HCT116 (cell line): ENCODE results near the gene CDNF. TPM values are rescaled to one million over a fixed set of nuclear protein-coding genes. Genes with fewer than 3 reads are reported as not detected.
A peak's percentile ranks its signal among the peaks of the same experiment; 100 is the strongest.

Experiments used
- ATAC-seq: fragments of 200-7000 bp; cut with Tn5 transposase; 2 replicates; pipeline ENCODE4 v1.9.1; 2020; ENCODE audit warnings: mild to moderate bottlenecking, moderate library complexity
- BruUV-seq: library from RNA; stranded (reverse); fragments of 400-500 nt; replicated peaks from 2 replicates; lab custom pipeline; 2021; lab: Mats Ljungman, UMichigan
- CTCF ChIA-PET: fragments of 300-600 bp; sonication (Branson Sonifier 250); formaldehyde crosslinking; loops from one replicate; lab custom pipeline; 2021; ENCODE audit warnings: antibody characterized with exemption; lab: Charles Lee
- POLR2A ChIA-PET: fragments of 300-600, 350-600 bp; sonication (Branson Sonifier 250); formaldehyde crosslinking; loops from one replicate; lab custom pipeline; 2021; ENCODE audit warnings: antibody characterized with exemption; lab: Charles Lee
- RAD21 ChIA-PET, 2 experiments: fragments of 300-600 bp; sonication (Branson Sonifier 250); formaldehyde crosslinking; loops; one replicate each; lab custom pipeline; 2023; ENCODE audit warnings: low total read pairs in 2 of 2; ENCODE audit not compliant: uncharacterized antibody in 2 of 2, unreplicated experiment in 2 of 2, low non-redundant PET in 1 of 2; lab: Charles Lee
- DNase-seq: peaks from one replicate; pipeline ENCODE4 v3.0.0-alpha.2; 2010; ENCODE audit warnings: low read depth, low spot score
- H2AFZ ChIP-seq: fragments of 200-600 bp; shearing (Covaris generic), sonication (generic); 2 replicates; pipeline ENCODE4 v1.6.1; 2017; ENCODE audit warnings: low read depth, mixed run types, mixed read lengths, antibody characterized with exemption, low read length; ENCODE audit not compliant: poor library complexity, severe bottlenecking
- H3K27ac ChIP-seq: 2 replicates; pipeline ENCODE4 v1.5.1; 2012; ENCODE audit warnings: low read depth, low read length
- H3K27me3 ChIP-seq: fragments of 200-600 bp; sonication (generic); 2 replicates; pipeline ENCODE4 v1.6.1; 2016; ENCODE audit warnings: mixed run types, low read length, mixed read lengths; ENCODE audit not compliant: insufficient read depth
- H3K36me3 ChIP-seq, 2 experiments: fragments of 200-500 bp in 1 of 2; fragments of 200-600 bp in 1 of 2; sonication (Bioruptor generic) in 1 of 2; sonication (generic) in 1 of 2; 2 replicates each; pipeline versions ENCODE4 v1.5.1 to v1.6.1; 2014 to 2016; ENCODE audit warnings: low read length in 2 of 2, inconsistent platforms in 1 of 2, mixed read lengths in 1 of 2, mixed run types in 1 of 2; ENCODE audit not compliant: insufficient read depth in 2 of 2, control insufficient read depth in 1 of 2
- H3K4me1 ChIP-seq, 2 experiments: fragments of 200-600 bp in 1 of 2; sonication (generic) in 1 of 2; 2 replicates each; pipeline versions ENCODE4 v1.5.1 to v1.6.1; 2012 to 2017; ENCODE audit warnings: low read length in 2 of 2, inconsistent platforms in 1 of 2, mild to moderate bottlenecking in 1 of 2, mixed read lengths in 1 of 2, mixed run types in 1 of 2, moderate library complexity in 1 of 2; ENCODE audit not compliant: insufficient read depth in 2 of 2, control insufficient read depth in 1 of 2
- H3K4me2 ChIP-seq: fragments of 200-600 bp; sonication (generic); 2 replicates; pipeline ENCODE4 v1.6.1; 2017; ENCODE audit warnings: mixed run types, low read length, mixed read lengths
- H3K4me3 ChIP-seq, 2 experiments: fragments of 200-600 bp in 1 of 2; sonication (generic) in 1 of 2; replicated peaks in 1 of 2; 2 replicates each; pipeline ENCODE4 v1.5.1; 2011 to 2016; ENCODE audit warnings: low read length in 2 of 2, control low read depth in 1 of 2, low read depth in 1 of 2, mild to moderate bottlenecking in 1 of 2, mixed read lengths in 1 of 2, mixed run types in 1 of 2
- H3K79me2 ChIP-seq: fragments of 200-600 bp; sonication (generic); 2 replicates; pipeline ENCODE4 v1.6.1; 2017; ENCODE audit warnings: mild to moderate bottlenecking, mixed run types, low read length, moderate library complexity, mixed read lengths; ENCODE audit not compliant: insufficient read depth
- H3K9ac ChIP-seq: fragments of 200-600 bp; sonication (generic); 2 replicates; pipeline ENCODE4 v1.6.1; 2016; ENCODE audit warnings: low read length, mixed read lengths
- H3K9me2 ChIP-seq: fragments of 200-600 bp; sonication (generic), shearing (Covaris generic); 2 replicates; pipeline ENCODE4 v1.6.1; 2017; ENCODE audit warnings: mixed run types, mild to moderate bottlenecking, moderate library complexity; ENCODE audit not compliant: insufficient read depth
- H3K9me3 ChIP-seq, 2 experiments: fragments of 200-500 bp in 1 of 2; fragments of 200-600 bp in 1 of 2; sonication (Bioruptor generic) in 1 of 2; sonication (generic) in 1 of 2; 2 replicates each; pipeline ENCODE4 v1.6.1; 2014 to 2017; ENCODE audit warnings: low read length in 2 of 2, mixed read lengths in 2 of 2, inconsistent platforms in 1 of 2, low read depth in 1 of 2, mild to moderate bottlenecking in 1 of 2, mixed run types in 1 of 2, moderate library complexity in 1 of 2; ENCODE audit not compliant: control insufficient read depth in 1 of 2, insufficient read depth in 1 of 2
- H4K20me1 ChIP-seq: fragments of 200-600 bp; sonication (generic), shearing (Covaris generic); 2 replicates; pipeline ENCODE4 v1.6.1; 2017; ENCODE audit warnings: mixed run types, mild to moderate bottlenecking, moderate library complexity; ENCODE audit not compliant: insufficient read depth
- ATF3 ChIP-seq: IDR thresholded peaks from 2 replicates; pipeline ENCODE4 v1.6.1; 2012
- CBX3 ChIP-seq: IDR thresholded peaks from 2 replicates; pipeline ENCODE4 v1.6.1; 2012; ENCODE audit warnings: low read depth
- EZH2 ChIP-seq: fragments of 200-600 bp; sonication (generic); IDR thresholded peaks from 2 replicates; pipeline ENCODE4 v1.6.1; 2017; ENCODE audit warnings: antibody characterized with exemption, mixed run types
- EZH2phosphoT487 ChIP-seq: fragments of 200-600 bp; IDR thresholded peaks from 2 replicates; pipeline ENCODE4 v1.6.1; 2018; ENCODE audit warnings: antibody characterized with exemption, borderline replicate concordance
- FOSL1 ChIP-seq: IDR thresholded peaks from 2 replicates; pipeline ENCODE4 v1.6.1; 2012; ENCODE audit warnings: low read depth
- POLR2A ChIP-seq: IDR thresholded peaks from 2 replicates; pipeline ENCODE4 v1.7.0; 2011; ENCODE audit warnings: borderline replicate concordance; ENCODE audit not compliant: insufficient read depth, insufficient read length; ENCODE audit errors: extremely low read depth
- POLR2AphosphoS5 ChIP-seq: IDR thresholded peaks from 2 replicates; pipeline ENCODE4 v1.6.1; 2011; ENCODE audit warnings: mild to moderate bottlenecking, low read depth, low read length, moderate library complexity
- RAD21 ChIP-seq: IDR thresholded peaks from 2 replicates; pipeline ENCODE4 v1.6.1; 2012; ENCODE audit warnings: low read depth, mild to moderate bottlenecking
- SIN3A ChIP-seq: IDR thresholded peaks from 2 replicates; pipeline ENCODE4 v1.6.1; 2012; ENCODE audit warnings: low read depth
- SRF ChIP-seq: IDR thresholded peaks from 2 replicates; pipeline ENCODE4 v1.6.1; 2012; ENCODE audit warnings: low read depth
- TCF7L2 ChIP-seq: IDR thresholded peaks from 2 replicates; pipeline ENCODE4 v1.7.0; 2011; ENCODE audit warnings: borderline replicate concordance, inconsistent platforms; ENCODE audit not compliant: insufficient read depth, insufficient read length; ENCODE audit errors: extremely low read depth
- ZBTB33 ChIP-seq: IDR thresholded peaks from 2 replicates; pipeline ENCODE4 v1.6.1; 2011; ENCODE audit warnings: mild to moderate bottlenecking, low read length, moderate library complexity; ENCODE audit not compliant: insufficient replicate concordance; ENCODE audit errors: extremely low read depth
- ZFX ChIP-seq: fragments of 450-650 bp; IDR thresholded peaks from 2 replicates; pipeline ENCODE4 v1.6.1; 2017
- intact Hi-C: fragments of 100-400 bp; cut with micrococcal nuclease; formaldehyde crosslinking; loops from 2 replicates; pipeline ENCODE4 v1.10.0; 2022
- total RNA-seq: library from RNA; stranded (reverse); gene quantifications from one replicate; pipeline ENCODE4 v1.2.1, GENCODE V29; 2021; ENCODE audit not compliant: unreplicated experiment

Gene CDNF
- total RNA-seq, 1 experiment from 2014 or later = 1.1 TPM

DNA sequence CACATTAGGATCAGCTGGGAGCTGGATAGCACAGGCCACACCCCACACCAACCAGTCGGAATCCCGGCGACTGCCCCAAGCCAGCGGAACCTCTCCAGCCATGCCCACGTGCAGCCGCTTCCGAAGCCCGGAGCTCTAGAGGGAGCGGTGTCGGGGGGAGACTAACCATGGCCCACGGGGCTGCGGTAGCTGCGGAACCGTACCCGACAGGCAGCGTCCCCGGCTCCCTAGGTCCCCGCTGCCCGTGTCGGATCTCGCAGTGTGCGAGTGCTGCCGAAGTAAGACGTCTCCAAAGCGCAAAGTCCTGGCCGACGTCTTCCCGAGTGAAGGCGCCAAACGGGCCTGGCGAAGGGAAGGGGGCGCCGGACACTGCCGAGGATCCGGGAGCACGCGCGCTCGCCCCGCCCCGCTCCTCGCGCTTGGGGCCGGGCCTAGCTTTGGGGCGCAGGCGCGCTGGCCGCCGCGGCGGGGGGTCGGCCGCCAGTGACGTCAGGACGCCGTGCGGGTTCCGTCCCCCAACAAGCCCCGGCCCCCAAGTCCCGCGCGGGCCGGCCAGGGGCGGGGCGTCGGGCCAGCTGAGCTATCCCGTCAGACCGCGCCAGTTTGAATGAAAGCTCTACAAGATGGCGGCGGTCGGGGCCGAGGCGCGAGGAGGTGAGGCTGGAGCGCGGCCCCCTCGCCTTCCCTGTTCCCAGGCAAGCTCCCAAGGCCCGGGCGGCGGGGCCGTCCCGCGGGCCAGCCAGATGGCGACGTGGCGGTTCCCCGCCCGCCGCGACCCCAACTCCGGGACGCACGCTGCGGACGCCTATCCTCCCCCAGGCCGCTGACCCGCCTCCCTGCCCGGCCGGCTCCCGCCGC is 40.7 kb upstream of the CDNF start, which contains the start of gene SUV39H2 (continued):
- TF ChIP-seq FOSL1 (no peak), CBX3 (0 out of 2 replicates have a peak, but pooled peaks have one; percentile 65), ZFX (peak; percentile 85), POLR2AphosphoS5 (peak; percentile 87), POLR2A (peak; percentile 79), RAD21 (no peak), SRF (no peak; the same call in 1 of the 2 replicates), SIN3A (peak; percentile 80)
- TF ChIP-seq, all 23 proteins: peak for 8

GRCh38 chr10:14876764-14877163 is 38.9 kb upstream of the CDNF start:
- 0 out of 4 replicates have a peak, but pooled peaks cover 0 to 2% of the 10 kb centered on the region in 2 experiments for H3K36me3 ChIP-seq
- H3K4me1 ChIP-seq = peaks cover 9 to 24% of the 10 kb centered on the region in 2 experiments
- no peak overlapping the region for H2AFZ ChIP-seq
- no TSS peak for BruUV-seq
- H3K27me3 ChIP-seq = no peaks in the 10 kb centered on the region
- POLR2A ChIA-PET = interaction anchor here (2.0 kb wide), 1 partner anchor 39 kb away, joined by 14 read pairs; the partner anchor contains the start of genes CDNF, HSPA14 and MSANTD7
- H3K9me3 ChIP-seq = no peaks in the 10 kb centered on the region
- DNase-seq (no peak), ATAC-seq (no peak)
- H3K9me2 ChIP-seq = no peaks in the 10 kb centered on the region
- H3K4me3 ChIP-seq = no peak overlapping the region; a peak in 1 of 4 replicates
- no peak overlapping the region; the same call in 1 of the 2 replicates for H3K27ac ChIP-seq
- RAD21 ChIA-PET = no interaction called here
- CTCF ChIA-PET = no interaction called here
- no peaks in the 10 kb centered on the region for H4K20me1 ChIP-seq
- H3K4me2 ChIP-seq = peak overlapping the region; percentile 80; the same call in 1 of the 2 replicates
- 0 out of 2 replicates have a peak overlapping the region, but pooled peaks have one; percentile 93 for H3K9ac ChIP-seq
- H3K79me2 ChIP-seq = peaks cover 50% of the 10 kb centered on the region
- intact Hi-C loops = loop anchor here (5.0 kb wide), 2 partner anchors 39 to 231 kb away; partner anchors contain the start of genes CDNF, HSPA14 and MSANTD7
- no peak for TF ChIP-seq EZH2phosphoT487
- no peak for TF ChIP-seq ZBTB33
- TF ChIP-seq POLR2AphosphoS5 = no peak
- TF ChIP-seq ATF3 = no peak
- TF ChIP-seq EZH2 = no peak
- no peak for TF ChIP-seq TCF7L2
